OCI-LY3 (cell line): ENCODE data around the gene SBNO2.
"Not testable (repeated sequence)": the region's sequence is repeated elsewhere in the genome, so short reads cannot be mapped to it uniquely, and the experiment has no call there.

Experiments used
- CTCF ChIP-seq: fragments of 200-600, 300-600 bp; sonication (generic); IDR thresholded peaks from 2 replicates; pipeline ENCODE4 v1.5.1; 2014; ENCODE audit warnings: antibody characterized with exemption, low read length, low read depth
- EZH2phosphoT487 ChIP-seq: fragments of 200-600 bp; shearing (Covaris generic); IDR thresholded peaks from 2 replicates; pipeline ENCODE4 v1.6.1; 2018; ENCODE audit warnings: antibody characterized with exemption, mixed run types, low read depth

DNA sequence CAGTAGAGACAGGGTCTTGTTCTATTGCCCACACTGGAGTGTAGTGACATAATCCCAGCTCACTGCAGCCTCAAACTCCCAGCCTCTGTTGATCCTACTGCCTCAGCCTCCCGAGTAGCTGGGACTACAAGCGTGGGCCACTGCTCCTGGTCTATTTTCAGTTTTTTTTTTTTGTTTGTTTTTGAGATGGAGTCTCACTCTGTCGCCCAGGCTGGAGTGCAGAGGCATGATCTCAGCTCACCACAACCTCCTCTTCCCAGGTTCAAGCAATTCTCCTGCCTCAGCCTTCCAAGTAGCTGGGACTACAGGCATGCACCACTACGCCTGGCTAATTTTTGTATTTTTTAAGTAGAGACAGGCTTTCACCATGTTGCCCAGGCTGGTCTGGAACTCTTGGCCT, 26.5 kb upstream of the SBNO2 start:
- TF ChIP-seq CTCF, EZH2phosphoT487: not testable (repeated sequence)
